ENCODE measurements around the gene RDH5.
"Not testable (repeated sequence)": the region's sequence is repeated elsewhere in the genome, so short reads cannot be mapped to it uniquely, and the experiment has no call there.

The RDH5 gene

DNA sequence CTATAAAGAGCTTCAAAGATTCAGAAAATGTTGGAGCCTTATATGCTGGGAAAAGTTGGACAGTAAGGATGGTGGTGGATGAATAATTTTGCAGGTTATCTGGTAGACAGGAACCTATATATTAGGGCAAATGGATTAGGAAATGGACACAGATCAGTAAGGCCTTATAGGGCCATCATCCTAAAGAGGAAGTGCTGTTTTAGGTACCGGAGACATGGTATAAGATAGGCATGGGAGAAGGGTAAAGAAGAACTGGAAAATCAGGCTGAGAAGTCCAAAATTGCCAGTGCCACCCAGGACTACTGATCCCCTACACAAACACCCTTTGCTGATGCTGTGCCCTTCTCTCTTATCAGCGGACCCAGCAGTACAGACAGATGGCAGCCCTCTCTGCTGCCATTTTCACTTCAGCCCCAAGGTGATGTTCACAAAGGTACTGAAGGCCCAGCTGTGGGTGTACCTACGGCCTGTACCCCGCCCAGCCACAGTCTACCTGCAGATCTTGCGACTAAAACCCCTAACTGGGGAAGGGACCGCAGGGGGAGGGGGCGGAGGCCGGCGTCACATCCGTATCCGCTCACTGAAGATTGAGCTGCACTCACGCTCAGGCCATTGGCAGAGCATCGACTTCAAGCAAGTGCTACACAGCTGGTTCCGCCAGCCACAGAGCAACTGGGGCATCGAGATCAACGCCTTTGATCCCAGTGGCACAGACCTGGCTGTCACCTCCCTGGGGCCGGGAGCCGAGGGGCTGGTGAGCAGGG, 28.2 kb downstream of the RDH5 start:
- DNase-seq = no peak

DNA sequence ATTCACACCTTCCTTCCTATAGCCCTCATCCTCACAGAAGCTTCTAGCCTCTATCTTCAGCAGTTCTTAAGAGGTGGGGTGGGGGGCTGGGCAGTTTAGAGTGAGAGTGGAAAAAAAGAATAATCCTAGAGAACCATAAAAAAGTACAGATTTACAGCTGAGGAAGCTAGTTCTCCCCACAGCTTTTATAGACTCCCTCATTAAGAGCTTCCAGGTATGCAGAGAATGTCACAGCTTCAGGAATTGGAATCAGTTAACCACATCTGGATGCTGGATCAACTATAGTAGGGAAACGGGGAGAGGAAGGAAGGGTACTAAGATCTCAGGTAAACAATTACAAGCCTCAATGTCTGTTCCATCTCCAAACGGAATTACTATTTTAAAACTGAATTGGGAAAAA, 35.1 kb downstream of the RDH5 start:
- DNase-seq = no peak

DNA sequence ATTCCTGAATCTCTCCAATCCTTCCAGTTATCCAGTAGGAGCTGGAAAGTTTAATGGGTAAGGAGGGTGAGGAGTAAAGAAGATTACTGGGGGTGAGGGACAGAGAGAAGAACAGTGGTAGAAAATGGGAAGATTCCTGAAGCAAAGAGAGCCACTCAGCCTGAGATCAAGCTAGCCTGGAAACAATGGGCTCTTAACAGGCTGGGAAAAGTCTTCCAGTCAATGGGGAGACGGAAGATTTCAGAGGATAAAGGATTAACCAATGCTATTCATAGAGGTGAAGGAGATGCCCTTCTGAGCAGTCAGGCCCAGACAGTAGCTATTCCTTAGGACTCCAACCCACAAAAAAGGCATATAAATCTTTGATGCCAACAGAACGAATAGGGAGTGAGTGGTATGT, 37.5 kb downstream of the RDH5 start:
- no peak for DNase-seq

DNA sequence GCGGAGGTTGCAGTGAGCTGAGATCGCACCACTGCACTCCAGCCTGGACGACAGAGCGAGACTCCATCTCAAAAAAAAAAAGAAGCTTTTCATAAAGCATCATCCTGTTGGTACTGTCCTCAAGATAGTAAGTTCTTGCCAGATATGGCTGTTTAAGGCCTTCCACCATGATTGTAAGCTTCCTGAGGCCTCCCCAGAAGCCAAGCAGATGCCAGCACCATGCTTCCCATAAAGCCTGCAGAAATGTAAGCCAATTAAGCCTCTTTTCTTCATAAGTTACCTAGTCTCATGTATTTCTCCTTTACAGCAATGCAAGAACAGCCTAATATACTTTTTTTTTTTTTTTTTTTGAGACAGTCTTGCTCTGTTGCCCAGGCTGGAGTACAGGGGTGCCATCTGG, 38.4 kb downstream of the RDH5 start:
- DNase-seq = not testable (repeated sequence)

DNA sequence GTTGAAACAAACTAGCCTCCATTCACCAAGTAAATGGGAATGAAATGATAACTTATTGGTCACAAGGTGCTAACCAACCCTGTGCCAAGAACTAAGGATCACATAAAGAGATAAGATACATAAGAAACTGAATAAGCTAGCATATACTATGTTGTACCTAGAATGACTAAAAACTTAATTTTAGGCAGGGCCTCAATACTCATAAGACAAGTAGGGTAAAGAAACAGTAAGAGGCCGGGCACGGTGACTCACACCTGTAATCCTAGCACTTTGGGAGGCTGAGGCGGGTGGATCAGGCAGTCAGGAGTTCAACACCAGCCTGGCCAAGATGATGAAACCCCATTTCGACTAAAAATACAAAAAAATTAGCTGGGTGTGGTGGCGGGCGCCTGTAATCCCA, 40.5 kb downstream of the RDH5 start:
- no peak for DNase-seq

DNA sequence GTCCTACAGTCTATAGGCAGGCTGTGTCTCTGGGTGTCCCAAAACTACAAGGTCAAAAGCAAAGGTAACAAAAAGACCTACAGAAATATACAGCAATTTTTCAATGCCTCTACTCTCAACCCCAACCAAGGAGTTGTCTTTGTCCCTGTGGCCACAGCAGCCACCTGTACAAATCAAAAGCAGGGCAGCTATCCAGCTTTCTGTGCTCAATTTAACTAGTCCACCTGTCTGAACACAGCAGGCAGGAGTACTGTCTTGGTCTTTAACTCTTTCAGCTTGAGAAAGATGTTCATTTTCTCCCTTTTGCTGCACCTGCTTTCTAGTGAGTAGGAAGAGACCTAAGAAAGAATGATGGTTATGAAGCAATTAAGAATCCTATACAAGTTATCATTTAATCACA, 42.5 kb downstream of the RDH5 start:
- no peak for DNase-seq

DNA sequence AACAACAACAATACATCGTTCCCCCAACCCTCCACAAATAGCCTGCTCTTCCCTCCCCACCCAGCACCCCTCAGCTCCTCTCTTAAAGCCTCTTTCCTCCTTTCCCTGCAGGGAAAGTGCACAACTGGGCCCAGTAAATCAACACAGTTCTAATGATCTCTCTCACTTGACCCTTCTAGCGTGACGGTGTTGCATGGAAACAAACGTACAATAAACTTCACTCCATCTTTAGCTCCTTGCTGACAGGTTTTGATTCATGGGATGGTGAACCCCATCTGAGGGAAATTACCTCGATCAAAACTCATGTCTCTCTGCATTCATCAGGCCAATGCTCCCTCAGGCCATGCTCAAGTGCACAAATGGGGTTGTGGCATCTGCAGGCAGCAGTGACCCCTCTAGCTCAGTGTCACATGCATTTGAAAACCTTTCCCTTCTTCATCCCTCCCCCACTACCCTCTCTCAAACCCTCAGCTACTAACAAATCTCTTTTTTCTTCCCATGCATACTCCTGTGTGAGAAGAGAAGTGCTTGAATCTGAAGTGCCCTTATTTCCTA, 45.6 kb downstream of the RDH5 start:
- DNase-seq = no peak

DNA sequence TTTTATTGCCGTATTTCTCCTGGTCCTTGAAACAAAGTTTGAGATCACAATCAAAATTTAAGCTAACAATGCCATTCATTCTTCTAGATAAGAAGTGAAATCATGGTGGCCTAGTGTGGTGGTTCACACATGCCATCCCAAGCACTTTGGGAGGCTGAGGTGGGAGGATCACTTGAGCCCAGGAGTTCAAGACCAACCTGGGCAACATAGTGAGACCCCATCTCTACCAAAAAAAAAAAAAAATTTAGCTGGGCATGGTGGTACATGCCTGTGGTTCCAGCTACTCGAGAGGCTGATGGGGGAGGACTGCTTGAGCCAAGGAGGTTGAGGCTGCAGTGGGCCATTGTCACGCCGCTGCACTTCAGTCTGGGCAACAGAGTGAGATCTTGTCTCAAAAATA, 47.0 kb downstream of the RDH5 start:
- no peak for DNase-seq

DNA sequence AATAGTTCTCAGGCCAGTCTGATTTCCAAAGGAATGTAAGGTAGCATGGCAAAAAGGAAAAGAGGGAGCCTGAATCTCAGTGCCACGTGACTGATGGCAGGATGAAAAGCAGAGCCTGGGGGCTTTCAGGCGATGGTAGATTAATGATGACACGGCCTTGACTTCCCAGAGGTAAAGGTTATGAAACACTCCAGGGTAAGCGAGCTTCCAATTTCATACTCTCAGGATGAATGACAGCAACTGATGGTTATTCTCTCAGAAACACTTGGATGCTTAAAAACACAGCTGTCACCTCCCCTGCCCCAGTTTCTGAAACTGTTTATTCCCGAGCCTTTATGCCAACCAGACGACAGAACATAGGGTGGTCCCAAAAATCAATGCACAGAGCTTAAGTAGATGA, 51.5 kb downstream of the RDH5 start:
- DNase-seq = no peak

Data from activated naive CD4-positive, alpha-beta T cell (primary cell).